Measurements from ENCODE around the gene TAF4.

TAF4 gene

GRCh38 chr20:62025394-62025793 lies 40.3 kb downstream of the TAF4 start:
- no peak for DNase-seq (ENCODE audit: extremely low read depth in 1 of 2, low read depth in 1 of 2)

- DNase-seq (ENCODE audit: extremely low read depth in 1 of 2, low read depth in 1 of 2), result no peak
These were observed 41.7 kb downstream of the TAF4 start for GRCh38 chr20:62023935-62024334.

GRCh38 chr20:62022575-62023139 lies 43.0 kb downstream of the TAF4 start:
- DNase-seq (ENCODE audit: extremely low read depth in 1 of 2, low read depth in 1 of 2), result no peak

GRCh38 chr20:62021793-62022385 lies 43.8 kb downstream of the TAF4 start:
- no peak for DNase-seq (ENCODE audit: extremely low read depth in 1 of 2, low read depth in 1 of 2)

GRCh38 chr20:62020935-62021701 lies 44.6 kb downstream of the TAF4 start:
- no peak for DNase-seq (ENCODE audit: extremely low read depth in 1 of 2, low read depth in 1 of 2)

GRCh38 chr20:62019881-62020492 lies 45.7 kb downstream of the TAF4 start:
- no peak for DNase-seq (ENCODE audit: extremely low read depth in 1 of 2, low read depth in 1 of 2)

GRCh38 chr20:62019144-62019805 lies 46.4 kb downstream of the TAF4 start:
- no peak for DNase-seq (ENCODE audit: extremely low read depth in 1 of 2, low read depth in 1 of 2)

GRCh38 chr20:62018437-62019143 lies 47.1 kb downstream of the TAF4 start:
- DNase-seq (ENCODE audit: extremely low read depth in 1 of 2, low read depth in 1 of 2), result no peak

GRCh38 chr20:62015540-62016288 lies 50.0 kb downstream of the TAF4 start:
- DNase-seq (ENCODE audit: extremely low read depth in 1 of 2, low read depth in 1 of 2), result no peak

GRCh38 chr20:62014889-62015537 lies 50.7 kb downstream of the TAF4 start:
- no peak for DNase-seq (ENCODE audit: extremely low read depth in 1 of 2, low read depth in 1 of 2)

GRCh38 chr20:62014488-62014775 lies 51.2 kb downstream of the TAF4 start:
- DNase-seq (ENCODE audit: extremely low read depth in 1 of 2, low read depth in 1 of 2), result no peak

GRCh38 chr20:62012631-62013030 lies 53.0 kb downstream of the TAF4 start:
- DNase-seq (ENCODE audit: extremely low read depth in 1 of 2, low read depth in 1 of 2), result no peak

GRCh38 chr20:62011938-62012534 lies 53.6 kb downstream of the TAF4 start:
- no peak for DNase-seq (ENCODE audit: extremely low read depth in 1 of 2, low read depth in 1 of 2)

GRCh38 chr20:62011403-62011790 lies 54.3 kb downstream of the TAF4 start:
- no peak for DNase-seq (ENCODE audit: extremely low read depth in 1 of 2, low read depth in 1 of 2)

GRCh38 chr20:62010551-62011402 lies 54.9 kb downstream of the TAF4 start:
- DNase-seq (ENCODE audit: extremely low read depth in 1 of 2, low read depth in 1 of 2), result peak; percentile 34

- DNase-seq (ENCODE audit: extremely low read depth in 1 of 2, low read depth in 1 of 2), result no peak
These were observed 55.7 kb downstream of the TAF4 start for GRCh38 chr20:62009869-62010445.

- DNase-seq (ENCODE audit: extremely low read depth in 1 of 2, low read depth in 1 of 2), result no peak
These were observed 56.4 kb downstream of the TAF4 start for GRCh38 chr20:62009322-62009721.

- DNase-seq (ENCODE audit: extremely low read depth in 1 of 2, low read depth in 1 of 2), result no peak
These were observed 57.0 kb downstream of the TAF4 start for GRCh38 chr20:62008643-62009183.

Measured in activated CD8-positive, alpha-beta memory T cell treated with anti-CD3 and anti-CD28 coated beads for 1 hour (primary cell).